Neural cell (in vitro differentiated cells): Measurements from ENCODE around the gene NUP210.

Experiments
- CTCF ChIP-seq: fragments of 450-650 bp; IDR thresholded peaks from 2 replicates; pipeline ENCODE4 v1.5.1; 2014; ENCODE audit warnings: antibody characterized with exemption, mild to moderate bottlenecking, moderate library complexity; ENCODE audit not compliant: poor library complexity, severe bottlenecking
- EZH2 ChIP-seq: fragments of 200-600, 300-800 bp; shearing (Covaris generic), sonication (generic); IDR thresholded peaks from 2 replicates; pipeline ENCODE4 v1.6.1; 2014; ENCODE audit warnings: antibody characterized with exemption, low read length, borderline replicate concordance, mild to moderate bottlenecking; ENCODE audit not compliant: insufficient read depth, poor library complexity, severe bottlenecking
- POLR2AphosphoS5 ChIP-seq: IDR thresholded peaks from 2 replicates; pipeline ENCODE4 v1.6.1; 2012
- REST ChIP-seq: IDR thresholded peaks from 2 replicates; pipeline ENCODE4 v1.6.1; 2012; ENCODE audit warnings: borderline replicate concordance

GRCh38 chr3:13368834-13369233 lies 51.3 kb downstream of the NUP210 start:
- TF ChIP-seq CTCF = no peak
- no peak for TF ChIP-seq REST
- TF ChIP-seq EZH2 = no peak
- TF ChIP-seq POLR2AphosphoS5 = no peak
